Esophagus squamous epithelium (tissue), 4 donors: ENCODE data around the gene NOCT.

Experiments
- CTCF ChIP-seq, 6 experiments: fragments of 450-650 bp in 4 of 6; fragments of 200-600 bp in 2 of 6; sonication (generic) in 2 of 6; IDR thresholded peaks; one replicate each; pipeline ENCODE4 v1.5.1; 2016 to 2019; ENCODE audit warnings: antibody characterized with exemption in 6 of 6, mild to moderate bottlenecking in 4 of 6, moderate library complexity in 4 of 6
- POLR2A ChIP-seq, 4 donors: fragments of 450-650 bp; IDR thresholded peaks; one replicate each; pipeline ENCODE4 v1.6.1; 2017; ENCODE audit warnings: antibody characterized with exemption in 4 of 4, mild to moderate bottlenecking in 4 of 4, moderate library complexity in 3 of 4

GRCh38 chr4:139030614-139031235 is 15.1 kb downstream of the NOCT start:
- TF ChIP-seq CTCF (IDR thresholded peaks at IDR 0.05) (peak; percentile 60 to 86 (median 80)), POLR2A (IDR thresholded peaks at IDR 0.05) (no peak)
